ENCODE results near the gene ZNF750. TPM values are rescaled to one million over a fixed set of nuclear protein-coding genes. Genes with fewer than 3 reads are reported as not detected.

The ZNF750 gene
- total and polyA plus RNA-seq, 2 experiments from 2014 or later: 0.13 to 0.17 TPM

DNA sequence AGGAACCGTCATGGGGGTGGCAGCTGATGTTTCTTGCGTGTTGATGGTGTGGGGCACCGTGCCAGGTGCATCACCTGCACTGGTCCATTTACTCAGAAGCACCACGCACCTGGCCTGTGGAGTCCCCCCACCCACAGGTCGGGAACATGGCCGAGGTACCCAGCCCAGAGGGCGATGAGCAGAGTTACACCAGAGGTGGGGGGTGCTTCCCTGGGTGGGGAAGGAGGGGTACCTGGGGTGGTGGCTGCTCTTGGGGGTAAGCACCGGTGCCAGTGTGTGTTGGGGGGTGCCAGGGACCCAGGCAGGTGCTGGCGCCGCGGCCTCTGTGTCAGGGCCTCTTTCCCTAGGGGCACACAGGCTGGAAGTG lies 5.0 kb upstream of the ZNF750 start (continued):
- TF ChIP-seq, protein P1, sequence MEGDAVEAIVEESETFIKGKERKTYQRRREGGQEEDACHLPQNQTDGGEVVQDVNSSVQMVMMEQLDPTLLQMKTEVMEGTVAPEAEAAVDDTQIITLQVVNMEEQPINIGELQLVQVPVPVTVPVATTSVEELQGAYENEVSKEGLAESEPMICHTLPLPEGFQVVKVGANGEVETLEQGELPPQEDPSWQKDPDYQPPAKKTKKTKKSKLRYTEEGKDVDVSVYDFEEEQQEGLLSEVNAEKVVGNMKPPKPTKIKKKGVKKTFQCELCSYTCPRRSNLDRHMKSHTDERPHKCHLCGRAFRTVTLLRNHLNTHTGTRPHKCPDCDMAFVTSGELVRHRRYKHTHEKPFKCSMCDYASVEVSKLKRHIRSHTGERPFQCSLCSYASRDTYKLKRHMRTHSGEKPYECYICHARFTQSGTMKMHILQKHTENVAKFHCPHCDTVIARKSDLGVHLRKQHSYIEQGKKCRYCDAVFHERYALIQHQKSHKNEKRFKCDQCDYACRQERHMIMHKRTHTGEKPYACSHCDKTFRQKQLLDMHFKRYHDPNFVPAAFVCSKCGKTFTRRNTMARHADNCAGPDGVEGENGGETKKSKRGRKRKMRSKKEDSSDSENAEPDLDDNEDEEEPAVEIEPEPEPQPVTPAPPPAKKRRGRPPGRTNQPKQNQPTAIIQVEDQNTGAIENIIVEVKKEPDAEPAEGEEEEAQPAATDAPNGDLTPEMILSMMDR (conservative IDR thresholded peaks at IDR 0.05; ENCODE audit: low read depth in 2 of 2): no peak
- TF ChIP-seq ZNF331 (CRISPR knock-in tag; IDR thresholded peaks at IDR 0.05; ENCODE audit: low read depth) (no peak), JUNB (IDR thresholded peaks at IDR 0.05; ENCODE audit: unreplicated experiment) (no peak)

DNA sequence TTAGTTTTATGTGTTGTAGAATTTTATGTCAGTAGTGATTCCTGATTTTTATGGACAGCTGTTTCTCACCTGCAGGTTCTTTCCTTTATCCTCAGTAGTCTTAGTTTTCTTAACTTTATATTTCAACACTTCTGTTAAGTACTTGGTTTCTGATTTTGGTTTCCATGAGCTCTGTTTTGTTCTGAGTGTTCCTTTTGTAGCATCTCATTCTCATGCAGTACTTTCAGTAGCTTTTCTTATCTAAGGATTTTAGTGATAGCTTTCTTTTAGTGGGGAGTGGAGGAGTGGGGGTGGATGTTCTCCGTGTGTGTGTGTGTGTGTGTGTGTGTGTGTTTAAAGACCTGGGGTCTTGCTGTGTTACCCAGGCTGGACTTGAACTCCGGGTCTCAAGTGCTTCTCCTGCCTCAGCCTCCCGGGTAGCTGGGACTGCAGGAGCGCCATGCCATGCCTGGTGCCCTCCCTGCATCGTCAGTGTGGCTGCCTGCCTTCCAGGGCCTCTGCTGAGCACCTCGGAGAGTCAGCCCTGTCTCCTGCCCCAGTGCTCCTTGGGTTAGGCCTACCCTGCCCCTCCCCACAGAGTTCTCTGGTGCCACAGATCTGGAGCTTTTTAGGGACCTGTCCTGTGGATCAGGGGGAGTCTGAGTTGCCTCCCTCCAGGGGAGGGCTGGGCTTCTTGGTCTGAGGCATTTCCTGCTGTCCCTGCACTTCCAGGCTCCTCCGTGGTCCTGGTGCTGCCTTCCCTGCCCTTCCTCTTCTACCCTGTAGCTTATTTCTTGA lies 4.3 kb upstream of the ZNF750 start:
- Histone ChIP-seq H3K36me3 (ENCODE audit: insufficient read depth) (no peaks in the 10 kb centered on the region), H4K20me1 (replicated peaks; ENCODE audit: insufficient read depth) (peaks cover 3% of the 10 kb centered on the region), H2AFZ (no peak overlapping the region), H3K4me3 (no peak overlapping the region), H3K4me2 (no peak overlapping the region), H3K9me2 (ENCODE audit: insufficient read depth) (no peaks in the 10 kb centered on the region), H3K27me3 (ENCODE audit: insufficient read depth) (no peaks in the 10 kb centered on the region), H3K27ac (ENCODE audit: low read depth) (no peak overlapping the region), H3K4me1 (ENCODE audit: insufficient read depth) (peaks cover 14% of the 10 kb centered on the region), H3K79me2 (replicated peaks; ENCODE audit: insufficient read depth) (peaks cover 13% of the 10 kb centered on the region), H3F3A (replicated peaks; ENCODE audit: low read depth) (0 out of 2 replicates have a peak, but pooled peaks cover 6% of the 10 kb centered on the region)
- Mint-ChIP-seq H3K9me3 (no peaks in the 10 kb centered on the region; the same call in none of the 3 replicates), H3K27ac (peak overlapping the region; percentile 56; the same call in 1 of the 2 replicates), H3K36me3 (ENCODE audit: low read depth) (peaks cover 9% of the 10 kb centered on the region), H3K27me3 (ENCODE audit: insufficient read depth, low read depth, poor library complexity) (peaks cover 17% of the 10 kb centered on the region), H3K4me1 (peaks cover 23% of the 10 kb centered on the region), H3K4me3 (no peak overlapping the region)
- DNase-seq (ENCODE audit: low spot score) (no peak), ATAC-seq (no peak)
- TF ChIP-seq EZH2phosphoT487 (IDR thresholded peaks at IDR 0.05; ENCODE audit: unreplicated experiment) (no peak), NANOG (IDR thresholded peaks at IDR 0.05; ENCODE audit: borderline replicate concordance) (no peak), EZH2 (IDR thresholded peaks at IDR 0.05; ENCODE audit: low read depth, unreplicated experiment) (no peak), ZNF114 (CRISPR knock-in tag; IDR thresholded peaks at IDR 0.05) (no peak), CREB1 (CRISPR knock-in tag; IDR thresholded peaks at IDR 0.05; ENCODE audit: low read depth) (no peak), POLR2AphosphoS5 (IDR thresholded peaks at IDR 0.05; ENCODE audit: low read depth) (no peak), ZNF331 (CRISPR knock-in tag; IDR thresholded peaks at IDR 0.05; ENCODE audit: low read depth) (no peak)
- TF ChIP-seq, protein P2, sequence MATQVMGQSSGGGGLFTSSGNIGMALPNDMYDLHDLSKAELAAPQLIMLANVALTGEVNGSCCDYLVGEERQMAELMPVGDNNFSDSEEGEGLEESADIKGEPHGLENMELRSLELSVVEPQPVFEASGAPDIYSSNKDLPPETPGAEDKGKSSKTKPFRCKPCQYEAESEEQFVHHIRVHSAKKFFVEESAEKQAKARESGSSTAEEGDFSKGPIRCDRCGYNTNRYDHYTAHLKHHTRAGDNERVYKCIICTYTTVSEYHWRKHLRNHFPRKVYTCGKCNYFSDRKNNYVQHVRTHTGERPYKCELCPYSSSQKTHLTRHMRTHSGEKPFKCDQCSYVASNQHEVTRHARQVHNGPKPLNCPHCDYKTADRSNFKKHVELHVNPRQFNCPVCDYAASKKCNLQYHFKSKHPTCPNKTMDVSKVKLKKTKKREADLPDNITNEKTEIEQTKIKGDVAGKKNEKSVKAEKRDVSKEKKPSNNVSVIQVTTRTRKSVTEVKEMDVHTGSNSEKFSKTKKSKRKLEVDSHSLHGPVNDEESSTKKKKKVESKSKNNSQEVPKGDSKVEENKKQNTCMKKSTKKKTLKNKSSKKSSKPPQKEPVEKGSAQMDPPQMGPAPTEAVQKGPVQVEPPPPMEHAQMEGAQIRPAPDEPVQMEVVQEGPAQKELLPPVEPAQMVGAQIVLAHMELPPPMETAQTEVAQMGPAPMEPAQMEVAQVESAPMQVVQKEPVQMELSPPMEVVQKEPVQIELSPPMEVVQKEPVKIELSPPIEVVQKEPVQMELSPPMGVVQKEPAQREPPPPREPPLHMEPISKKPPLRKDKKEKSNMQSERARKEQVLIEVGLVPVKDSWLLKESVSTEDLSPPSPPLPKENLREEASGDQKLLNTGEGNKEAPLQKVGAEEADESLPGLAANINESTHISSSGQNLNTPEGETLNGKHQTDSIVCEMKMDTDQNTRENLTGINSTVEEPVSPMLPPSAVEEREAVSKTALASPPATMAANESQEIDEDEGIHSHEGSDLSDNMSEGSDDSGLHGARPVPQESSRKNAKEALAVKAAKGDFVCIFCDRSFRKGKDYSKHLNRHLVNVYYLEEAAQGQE (IDR thresholded peaks at IDR 0.05; ENCODE audit: unreplicated experiment): no peak
- TF ChIP-seq, protein P1 (conservative IDR thresholded peaks at IDR 0.05; ENCODE audit: low read depth in 2 of 2): no peak

All from GM23338 (cell line).